ENCODE data around the gene FAM76A.
"Not testable (repeated sequence)": the region's sequence is repeated elsewhere in the genome, so short reads cannot be mapped to it uniquely, and the experiment has no call there.

The FAM76A gene

DNA sequence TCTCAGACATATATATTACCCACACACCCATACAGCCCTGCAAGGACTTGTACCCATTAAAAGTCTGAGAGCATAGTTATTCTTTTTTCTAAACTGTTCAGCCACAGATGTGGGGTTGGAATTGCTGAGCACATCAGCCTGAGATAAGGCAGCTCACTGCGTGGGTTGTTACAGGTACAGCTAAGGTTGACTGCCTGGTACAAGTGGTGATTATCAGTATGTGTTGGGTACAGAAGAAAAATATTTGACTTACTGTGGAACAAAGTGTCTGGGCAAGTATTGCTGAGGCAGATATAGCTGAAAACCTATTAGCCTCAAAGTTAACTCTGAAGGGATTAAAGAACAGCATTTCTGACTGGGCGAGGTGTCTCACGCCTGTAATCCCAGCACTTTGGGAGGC lies 52.3 kb downstream of the FAM76A start:
- DNase-seq (ENCODE audit: low read depth in 2 of 2) = no peak

DNA sequence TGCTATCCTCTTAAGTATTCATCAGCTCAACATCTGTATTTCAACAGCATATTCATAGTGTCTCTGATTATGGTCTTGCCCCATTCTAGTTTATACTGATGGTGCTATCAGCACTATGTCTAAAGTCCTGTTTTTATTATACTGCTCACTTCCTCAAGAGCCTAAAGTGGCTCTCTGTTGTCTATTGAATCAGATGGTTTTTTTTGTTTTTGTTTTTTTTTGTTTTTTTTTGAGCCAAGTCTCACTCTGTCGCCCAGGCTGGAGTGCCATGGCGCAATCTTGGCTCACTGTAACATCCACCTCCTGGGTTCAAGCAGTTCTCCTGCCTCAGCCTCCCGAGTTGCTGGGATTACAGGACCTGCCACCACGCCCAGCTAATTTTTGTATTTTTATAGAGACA lies 53.4 kb downstream of the FAM76A start:
- DNase-seq (ENCODE audit: low read depth in 2 of 2) = no peak

- no peak for DNase-seq (ENCODE audit: low read depth in 2 of 2)
These were observed 57.2 kb downstream of the FAM76A start for GRCh38 chr1:27782950-27783349.

- DNase-seq (ENCODE audit: low read depth in 2 of 2) = no peak
These were observed 58.9 kb downstream of the FAM76A start for GRCh38 chr1:27784700-27785099.

- no peak for DNase-seq (ENCODE audit: low read depth in 2 of 2)
These were observed 60.2 kb downstream of the FAM76A start for GRCh38 chr1:27785781-27786455.

DNA sequence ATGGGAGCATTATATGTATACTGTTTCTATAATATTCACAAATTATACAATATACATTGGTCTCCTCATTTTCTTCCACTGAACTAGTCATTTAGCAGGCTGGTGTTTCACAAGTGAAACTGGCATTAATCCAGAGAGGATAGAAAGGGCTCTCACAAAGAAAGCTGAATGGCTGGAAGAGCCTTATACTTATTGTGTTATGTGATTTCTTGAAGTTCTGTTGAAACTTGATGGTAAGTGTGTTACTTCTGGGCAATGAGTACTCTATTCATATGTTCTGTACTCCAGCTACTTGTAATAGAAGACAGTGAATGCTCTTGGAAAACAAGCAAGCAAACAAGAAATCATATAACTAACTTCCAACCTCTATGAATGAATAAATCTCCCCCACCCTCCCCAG lies 62.1 kb downstream of the FAM76A start:
- DNase-seq (ENCODE audit: low read depth in 2 of 2) = no peak

GRCh38 chr1:27789540-27790041 lies 63.8 kb downstream of the FAM76A start:
- DNase-seq (ENCODE audit: low read depth in 2 of 2) = no peak

DNA sequence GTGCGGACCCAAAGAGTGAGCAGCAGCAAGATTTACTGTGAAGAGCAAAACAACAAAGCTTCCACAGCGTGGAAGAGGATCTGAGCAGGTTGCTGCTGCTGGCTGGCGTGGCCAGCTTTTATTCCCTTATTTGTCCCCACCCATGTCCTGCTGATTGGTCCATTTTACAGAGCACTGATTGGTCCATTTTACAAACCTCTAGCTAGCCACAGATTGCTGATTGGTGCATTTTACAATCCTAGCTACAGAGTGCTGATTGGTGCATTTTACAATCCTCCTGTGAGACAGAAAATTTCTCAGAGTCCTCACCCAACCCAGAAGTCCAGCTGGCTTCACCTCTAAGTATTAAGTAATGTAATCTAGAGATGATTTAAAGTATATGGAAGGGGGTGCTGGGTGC lies 64.5 kb downstream of the FAM76A start:
- DNase-seq (ENCODE audit: low read depth in 2 of 2) = not testable (repeated sequence)

DNA sequence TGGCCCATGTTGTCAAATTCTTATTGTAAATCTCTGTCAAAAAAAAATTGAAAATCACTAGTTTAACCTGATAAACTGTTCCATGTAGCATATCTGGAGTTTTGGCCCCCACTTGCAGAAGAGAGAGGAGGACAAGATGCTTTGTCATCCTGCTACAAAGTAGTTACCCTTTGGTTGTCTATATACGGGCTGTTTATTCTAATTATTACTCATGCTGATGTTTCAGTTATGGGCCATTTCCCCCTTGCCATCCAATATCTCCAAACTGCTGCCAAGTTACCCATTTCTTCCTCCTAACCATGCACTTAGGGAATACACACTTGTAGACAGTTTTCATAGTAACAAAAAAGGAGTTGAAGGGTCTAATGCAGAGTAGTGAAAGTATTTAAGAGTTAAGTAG lies 69.8 kb downstream of the FAM76A start:
- no peak for DNase-seq (ENCODE audit: low read depth in 2 of 2)

DNA sequence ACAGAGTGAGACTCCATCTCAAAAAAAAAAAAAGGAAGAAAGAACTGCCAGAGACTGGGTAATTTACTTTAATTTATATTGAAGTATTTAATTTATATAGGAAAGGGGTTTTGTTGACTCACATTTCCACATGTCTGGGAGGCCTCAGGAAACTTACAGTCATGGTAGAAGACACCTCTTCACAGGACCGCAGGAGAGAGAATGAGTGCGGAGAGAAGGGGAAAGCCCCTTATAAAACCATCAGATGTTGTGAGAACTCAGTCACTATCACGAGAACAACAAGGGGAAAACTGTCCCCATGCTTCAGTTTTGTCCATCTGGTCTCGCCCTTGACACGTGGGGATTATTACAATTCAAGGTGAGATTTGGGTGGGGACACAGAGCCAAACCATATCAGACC lies 79.0 kb downstream of the FAM76A start:
- DNase-seq (ENCODE audit: low read depth in 2 of 2) = no peak

DNA sequence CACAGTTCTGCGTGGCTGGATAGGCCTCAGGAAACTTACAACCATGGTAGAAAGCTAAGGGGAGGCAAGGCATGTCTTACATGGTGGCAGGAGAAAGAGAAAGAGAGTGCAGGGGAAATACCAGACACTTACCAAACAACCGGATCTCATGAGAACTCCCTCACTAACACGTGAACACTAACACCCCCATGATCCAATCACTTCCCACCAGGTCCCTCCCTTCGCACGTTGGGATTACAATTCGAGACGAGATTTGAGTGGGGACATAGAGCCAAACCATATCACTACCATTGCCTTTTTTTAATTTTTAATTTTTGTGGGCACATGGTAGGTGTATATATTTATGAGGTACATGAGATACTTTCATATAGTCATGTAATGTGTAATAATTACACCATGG lies 81.0 kb downstream of the FAM76A start:
- no peak for DNase-seq (ENCODE audit: low read depth in 2 of 2)

DNA sequence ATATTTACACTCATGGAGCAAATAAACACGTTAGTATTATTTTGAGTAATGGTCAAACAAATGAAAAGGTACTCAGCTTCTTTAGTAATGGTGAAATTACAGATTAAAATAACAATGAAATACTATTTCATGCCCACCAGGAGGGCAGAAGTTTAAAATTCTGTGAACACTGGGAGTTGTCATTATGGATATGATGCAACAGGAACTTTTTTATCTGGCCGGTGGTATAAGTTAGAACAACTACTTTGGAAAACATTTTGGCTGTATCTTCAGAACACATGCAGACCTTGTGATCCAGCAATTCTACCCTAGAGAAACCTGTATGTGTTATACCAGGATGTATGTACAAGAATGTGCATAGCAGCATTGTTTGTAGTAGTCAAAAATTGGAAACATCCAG lies 81.6 kb downstream of the FAM76A start:
- DNase-seq (ENCODE audit: low read depth in 2 of 2) = no peak

GRCh38 chr1:27808131-27808530 lies 82.4 kb downstream of the FAM76A start:
- DNase-seq (ENCODE audit: low read depth in 2 of 2) = not testable (repeated sequence)

DNA sequence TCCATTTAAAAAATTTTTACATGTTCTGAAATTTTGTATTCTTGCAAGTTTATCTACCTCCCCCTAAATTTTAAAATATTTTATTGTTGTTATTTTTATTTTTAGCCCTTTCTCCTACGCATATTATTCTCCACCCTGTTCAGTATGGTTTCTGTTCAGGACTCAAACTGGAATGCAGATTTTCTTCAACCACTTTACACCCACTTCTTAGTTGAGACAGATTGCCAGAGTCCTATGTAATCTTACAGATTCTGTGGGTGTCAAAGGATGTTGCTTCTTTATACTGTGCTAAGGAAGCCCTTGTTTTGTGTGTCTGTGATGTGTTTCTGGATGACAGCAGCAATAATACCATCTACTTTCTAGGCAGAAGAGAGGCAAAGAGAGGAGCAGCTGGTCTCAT lies 84.1 kb downstream of the FAM76A start:
- DNase-seq (ENCODE audit: low read depth in 2 of 2) = no peak

DNA sequence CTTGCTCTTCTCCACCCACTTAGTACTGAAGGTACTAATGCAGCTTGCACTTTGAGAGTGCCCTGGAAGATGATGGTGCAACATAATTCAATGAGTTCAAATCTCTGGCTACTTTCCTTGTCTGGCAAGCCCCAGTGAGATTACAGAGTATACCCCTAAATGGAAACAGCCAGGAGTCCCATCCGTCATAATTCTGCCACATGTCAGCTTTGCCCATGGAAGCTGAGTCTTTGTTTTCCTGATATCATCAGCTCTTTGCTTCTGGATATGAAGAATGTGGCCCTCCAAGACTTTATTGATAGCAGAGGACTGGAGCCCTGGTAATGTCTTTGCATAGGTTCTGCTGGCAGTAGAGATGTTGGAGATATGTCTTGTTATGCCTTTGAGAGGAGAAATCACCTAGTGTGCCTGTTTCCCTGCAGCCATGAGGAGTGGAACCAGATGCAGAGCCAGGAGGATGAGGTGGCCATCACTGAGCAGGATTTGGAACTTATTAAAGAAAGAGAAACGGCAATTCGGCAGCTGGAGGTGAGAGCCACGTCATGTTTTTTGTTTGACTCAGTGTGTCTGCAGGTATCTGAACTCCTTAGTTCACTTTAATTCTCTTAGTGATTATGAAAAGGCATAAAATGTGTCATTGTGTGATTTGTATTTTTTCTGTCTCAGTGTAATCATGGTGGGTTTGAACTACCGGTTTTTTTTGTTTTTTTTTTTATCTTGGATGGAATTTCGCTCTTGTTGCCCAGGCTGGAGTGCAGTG lies 86.2 kb downstream of the FAM76A start:
- no peak for DNase-seq (ENCODE audit: low read depth in 2 of 2)
